ENCODE data around the gene IL21R.

Gene IL21R

GRCh38 chr16:27399969-27400368 is 2.0 kb upstream of the IL21R start:
- H3K4me3 ChIP-seq (ENCODE audit: low read depth, low read length), result no peak overlapping the region
- no peak for DNase-seq (ENCODE audit: low read depth, low spot score)
- in situ Hi-C loops (cut with HindIII; ENCODE audit: low sequenced_read_pairs), result no loop called here
- no peak for TF ChIP-seq CTCF (IDR thresholded peaks at IDR 0.05; ENCODE audit: low read depth, low read length)

GRCh38 chr16:27400751-27401620 is 988 bp upstream of the IL21R start:
- no peak overlapping the region for H3K4me3 ChIP-seq (ENCODE audit: low read depth, low read length)
- peak; percentile 72 for DNase-seq (ENCODE audit: low read depth, low spot score)
- no peak for TF ChIP-seq CTCF (IDR thresholded peaks at IDR 0.05; ENCODE audit: low read depth, low read length)
- in situ Hi-C loops (cut with HindIII; ENCODE audit: low sequenced_read_pairs), result no loop called here

- no peak for TF ChIP-seq CTCF (IDR thresholded peaks at IDR 0.05; ENCODE audit: low read depth, low read length)
- no peak overlapping the region for H3K4me3 ChIP-seq (ENCODE audit: low read depth, low read length)
- in situ Hi-C loops (cut with HindIII; ENCODE audit: low sequenced_read_pairs), result no loop called here
- DNase-seq (ENCODE audit: low read depth, low spot score), result no peak
Observed at GRCh38 chr16:27402569-27402963, 592 bp downstream of the IL21R start.

GRCh38 chr16:27402964-27403600 is 1.1 kb downstream of the IL21R start:
- in situ Hi-C loops (cut with HindIII; ENCODE audit: low sequenced_read_pairs), result no loop called here
- H3K4me3 ChIP-seq (ENCODE audit: low read depth, low read length), result no peak overlapping the region
- DNase-seq (ENCODE audit: low read depth, low spot score), result peak; percentile 30
- TF ChIP-seq CTCF (IDR thresholded peaks at IDR 0.05; ENCODE audit: low read depth, low read length), result no peak

GRCh38 chr16:27403601-27403992 is 1.6 kb downstream of the IL21R start:
- DNase-seq (ENCODE audit: low read depth, low spot score), result no peak
- TF ChIP-seq CTCF (IDR thresholded peaks at IDR 0.05; ENCODE audit: low read depth, low read length), result no peak
- in situ Hi-C loops (cut with HindIII; ENCODE audit: low sequenced_read_pairs), result no loop called here
- no peak overlapping the region for H3K4me3 ChIP-seq (ENCODE audit: low read depth, low read length)

GRCh38 chr16:27404163-27404823 is 2.3 kb downstream of the IL21R start:
- in situ Hi-C loops (cut with HindIII; ENCODE audit: low sequenced_read_pairs), result no loop called here
- H3K4me3 ChIP-seq (ENCODE audit: low read depth, low read length), result no peak overlapping the region
- no peak for TF ChIP-seq CTCF (IDR thresholded peaks at IDR 0.05; ENCODE audit: low read depth, low read length)
- no peak for DNase-seq (ENCODE audit: low read depth, low spot score)

Data from astrocyte of the spinal cord (primary cell).